CD4-positive, alpha-beta T cell treated with Interleukin-6 at 100 ng/mL for 8 hours (primary cell): ENCODE measurements around the gene PLCB3.
A peak's percentile ranks its signal among the peaks of the same experiment; 100 is the strongest.

Source experiments
- DNase-seq: peaks from one replicate; pipeline ENCODE4 v3.0.0-alpha.2; 2020; ENCODE audit warnings: mixed read lengths, low spot score

The PLCB3 gene

DNA sequence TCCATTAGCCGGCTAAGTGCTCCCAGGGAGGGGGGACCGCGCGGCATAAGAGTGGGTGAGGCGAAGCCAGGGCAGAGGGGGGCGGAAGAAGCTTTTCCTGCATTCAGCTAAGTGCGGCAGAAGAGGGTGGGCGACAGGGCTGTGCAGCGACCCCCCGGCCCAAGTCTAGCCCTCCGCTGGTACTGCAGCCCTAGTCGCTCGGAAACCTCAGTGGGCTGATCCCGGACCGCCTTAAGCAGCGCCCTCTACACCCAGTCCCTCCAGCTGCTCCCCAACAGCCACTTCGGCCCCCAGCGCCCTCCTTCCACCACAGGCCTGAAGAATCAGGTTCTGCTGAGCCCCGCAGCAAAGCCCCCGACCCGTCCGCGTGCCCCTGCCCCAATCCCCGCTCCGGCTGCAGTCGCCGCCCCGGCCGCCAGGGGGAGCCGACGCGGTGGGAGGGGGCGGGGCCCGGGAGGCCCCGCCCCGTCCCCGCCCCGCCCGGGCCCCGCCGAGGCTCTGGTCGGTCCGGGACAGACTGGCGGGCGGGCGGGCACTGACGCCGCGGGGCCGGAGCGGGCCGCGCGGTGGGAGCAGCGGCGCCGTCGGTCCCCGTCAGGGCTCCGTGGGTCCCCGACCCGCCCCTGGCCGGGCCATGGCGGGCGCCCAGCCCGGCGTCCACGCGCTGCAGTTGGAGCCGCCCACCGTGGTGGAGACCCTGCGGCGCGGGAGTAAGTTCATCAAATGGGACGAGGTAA is at the start of gene PLCB3:
TSS of gene PLCB3 (plus strand) at position 515 of the 737 bp plus-strand sequence. CDS start at position 635, 120 bp downstream.
- DNase-seq = peak; percentile 48

DNA sequence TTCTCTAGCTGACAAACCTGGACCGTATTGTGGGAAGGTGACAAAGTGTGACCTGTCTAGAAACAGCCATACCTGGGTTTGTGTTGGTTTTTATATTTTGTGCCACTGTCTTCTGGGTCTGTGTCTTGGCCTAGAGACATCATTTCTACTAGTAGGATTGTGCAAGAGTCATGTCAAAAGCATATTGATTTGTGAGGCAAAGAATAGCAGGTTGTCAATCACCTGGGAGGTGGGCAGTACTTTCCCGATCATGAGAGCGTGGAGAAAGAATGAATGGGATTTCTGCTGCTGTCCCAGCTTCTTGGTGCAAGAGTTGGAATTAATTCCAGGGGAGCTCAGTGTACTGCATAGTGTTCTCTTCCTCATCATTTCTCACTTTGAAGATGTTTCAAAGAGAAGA is 49.8 kb upstream of the PLCB3 start:
- DNase-seq = no peak

- DNase-seq = no peak
Observed at GRCh38 chr11:64202992-64203391, 48.3 kb upstream of the PLCB3 start.

- DNase-seq = no peak
Observed at GRCh38 chr11:64203421-64204079, 47.8 kb upstream of the PLCB3 start.

DNA sequence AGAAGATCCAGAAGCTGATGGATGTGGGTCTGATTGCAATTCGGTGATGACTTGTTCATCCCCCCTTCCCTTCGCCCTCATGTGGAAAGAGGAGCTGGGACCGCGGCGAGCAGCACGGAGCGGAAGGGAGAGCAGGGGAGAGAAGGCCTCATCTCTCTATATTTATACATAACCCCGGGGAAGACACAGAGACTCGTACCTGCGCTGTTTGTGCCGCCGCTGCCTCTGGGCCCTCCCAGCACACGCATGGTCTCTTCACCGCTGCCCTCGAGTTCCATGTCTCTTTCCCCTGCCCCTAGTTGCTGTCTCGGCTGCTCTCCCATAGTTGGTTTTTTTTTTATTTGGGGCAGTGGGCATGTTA is 47.3 kb upstream of the PLCB3 start:
- no peak for DNase-seq

DNA sequence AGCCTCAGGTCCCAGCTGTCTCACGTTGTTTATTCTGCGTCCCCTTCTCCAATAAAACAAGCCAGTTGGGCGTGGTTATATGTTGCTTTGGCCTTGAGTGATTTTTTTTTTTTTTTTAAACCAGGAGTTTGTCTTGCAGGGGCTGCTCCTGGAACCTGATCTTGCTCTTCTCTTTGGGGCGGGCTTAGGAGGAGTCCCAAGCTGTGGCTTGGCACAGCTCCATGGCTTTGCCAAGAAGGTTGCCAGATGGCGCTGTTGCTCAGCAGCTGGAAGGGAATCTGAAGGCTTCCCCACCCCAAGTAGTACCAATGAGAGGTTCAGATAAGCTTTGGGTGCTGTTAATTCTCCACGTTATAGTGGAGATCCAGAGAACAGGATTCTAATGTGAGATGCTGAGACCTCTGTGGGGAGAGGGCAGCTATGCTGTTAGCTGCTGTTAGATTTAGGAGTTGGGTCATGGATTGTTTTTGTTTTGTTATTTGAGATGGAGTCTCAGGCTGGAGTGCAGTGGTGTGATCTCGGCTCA is 46.8 kb upstream of the PLCB3 start:
- DNase-seq = peak; percentile 87

GRCh38 chr11:64206457-64207255 is 44.7 kb upstream of the PLCB3 start, which contains the start of gene FERMT3:
Gene FERMT3, plus strand, starts transcription at chr11:64206721. Its CDS starts 644 bp downstream, at chr11:64207365.
- peak; percentile 85 for DNase-seq

GRCh38 chr11:64207256-64208085 is 43.9 kb upstream of the PLCB3 start:
- DNase-seq = peak; percentile 78

- no peak for DNase-seq
Observed at GRCh38 chr11:64208086-64208795, 43.1 kb upstream of the PLCB3 start.

DNA sequence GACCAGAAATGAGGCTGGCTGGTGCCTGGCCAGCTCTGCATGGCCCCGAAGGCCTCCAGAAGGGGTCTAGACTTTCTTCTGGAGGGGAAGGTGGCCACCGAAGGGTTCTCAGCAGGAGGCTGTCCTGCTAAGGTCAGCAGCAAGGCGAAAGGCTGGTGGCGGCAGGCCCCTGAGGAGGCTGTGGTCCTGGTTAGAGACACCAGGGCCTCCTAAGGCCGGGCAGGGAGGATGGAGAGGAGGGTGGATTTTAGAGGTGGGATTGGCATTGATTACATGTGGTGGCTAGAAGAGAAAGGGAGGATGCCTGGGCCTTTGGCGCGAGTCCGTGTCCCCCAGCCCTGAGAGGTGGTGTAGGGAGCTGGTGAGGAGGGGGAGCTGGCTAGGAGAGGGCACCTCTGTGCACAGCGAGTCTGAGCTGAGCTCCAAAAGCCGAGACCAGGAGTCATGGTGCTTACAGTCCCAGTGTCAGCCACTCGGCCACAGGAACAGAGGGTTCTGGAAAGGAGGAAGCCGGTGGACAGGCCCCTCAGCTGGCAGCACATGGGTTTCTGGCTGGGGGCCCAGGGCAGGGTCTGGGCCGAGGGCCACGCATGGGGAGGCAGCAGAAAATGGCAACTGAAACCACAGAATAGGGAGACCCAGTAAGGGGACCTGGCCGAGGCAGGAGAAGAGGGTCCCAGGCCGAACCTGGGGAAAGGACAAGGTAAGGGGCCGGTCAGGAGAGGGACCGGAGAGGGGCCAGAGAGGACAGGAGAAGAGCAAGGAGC is 42.4 kb upstream of the PLCB3 start:
- DNase-seq = no peak

DNA sequence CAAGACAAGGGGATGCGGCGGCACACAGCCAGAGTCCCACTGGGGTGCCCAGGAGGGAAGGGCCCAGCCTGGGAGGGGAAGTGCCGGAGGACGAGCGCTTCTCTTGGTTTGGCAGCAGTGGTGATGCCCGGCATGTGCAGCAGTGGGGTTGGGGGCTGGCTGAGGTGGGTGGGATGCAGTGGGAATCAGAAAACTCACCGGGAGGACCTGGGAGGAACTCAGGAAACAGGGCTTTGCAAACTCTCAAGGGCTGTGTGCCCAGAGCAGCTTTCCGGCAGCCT is 41.8 kb upstream of the PLCB3 start:
- no peak for DNase-seq

- no peak for DNase-seq
Observed at GRCh38 chr11:64210301-64211020, 40.9 kb upstream of the PLCB3 start.

- no peak for DNase-seq
Observed at GRCh38 chr11:64211181-64211872, 40.0 kb upstream of the PLCB3 start.

DNA sequence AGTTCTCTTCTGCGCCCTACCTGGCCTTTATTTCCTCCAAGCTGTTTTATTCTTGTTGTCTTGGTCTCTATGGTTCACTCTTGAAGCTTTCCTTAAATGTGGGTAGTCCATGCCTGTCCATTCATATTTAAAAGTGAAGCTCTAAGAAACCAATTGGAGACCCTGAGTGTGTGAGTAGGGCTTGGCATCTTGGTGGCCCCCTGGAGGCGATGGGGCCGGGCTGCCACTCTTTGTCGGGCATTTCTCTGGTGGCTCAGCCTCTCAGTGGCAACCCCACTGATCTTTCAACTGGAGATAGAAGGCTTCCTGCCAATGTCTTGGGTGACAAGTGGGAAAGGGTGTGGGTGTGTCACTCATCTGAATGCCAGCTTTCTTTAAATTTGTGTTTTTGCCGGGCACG is 34.5 kb upstream of the PLCB3 start:
- no peak for DNase-seq

DNA sequence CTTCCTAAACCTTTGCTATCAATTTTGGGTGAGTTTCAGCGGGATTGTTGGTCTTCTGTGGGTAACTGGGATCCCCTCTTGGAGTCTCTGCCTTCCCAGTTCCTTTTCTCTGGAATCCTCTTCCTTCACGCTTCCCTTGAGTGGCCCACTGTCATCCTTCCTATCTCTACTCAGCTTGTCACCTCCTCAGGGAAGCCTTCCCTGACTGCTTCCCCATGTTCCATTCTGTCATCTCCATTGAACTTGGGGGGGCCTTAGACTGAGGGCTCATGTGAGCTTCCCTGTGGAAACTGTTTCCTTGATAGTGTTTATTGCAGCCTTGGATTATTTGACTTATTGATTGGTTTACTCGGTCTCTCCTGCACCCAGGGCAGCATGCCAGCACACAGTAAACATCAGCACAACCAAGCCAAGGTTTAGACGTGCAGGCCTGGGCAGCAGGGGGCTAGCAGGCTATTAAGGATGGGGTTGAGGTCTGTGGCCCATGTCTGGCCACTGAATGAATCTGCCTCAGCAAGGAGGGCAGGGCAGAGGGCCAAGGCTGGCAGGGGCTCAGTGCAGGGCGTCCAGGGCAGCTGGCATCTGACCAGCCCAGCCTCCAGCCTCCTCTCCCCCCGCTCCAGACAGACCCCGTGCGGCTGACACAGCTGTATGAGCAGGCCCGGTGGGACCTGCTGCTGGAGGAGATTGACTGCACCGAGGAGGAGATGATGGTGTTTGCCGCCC is 32.5 kb upstream of the PLCB3 start:
- no peak for DNase-seq

DNA sequence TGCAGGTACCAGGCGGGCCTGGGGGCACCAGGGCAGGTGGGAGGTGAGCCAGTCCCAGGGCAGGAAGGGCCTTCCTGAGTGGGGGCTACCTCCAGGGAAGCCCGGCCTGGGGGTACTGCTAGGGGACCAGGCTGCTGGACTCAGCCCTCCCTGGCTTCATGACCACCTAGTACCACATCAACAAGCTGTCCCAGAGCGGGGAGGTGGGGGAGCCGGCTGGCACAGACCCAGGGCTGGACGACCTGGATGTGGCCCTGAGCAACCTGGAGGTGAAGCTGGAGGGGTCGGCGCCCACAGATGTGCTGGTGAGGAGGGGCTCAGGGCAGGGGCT is 32.0 kb upstream of the PLCB3 start:
- DNase-seq = no peak

GRCh38 chr11:64219755-64220154 is 31.6 kb upstream of the PLCB3 start:
- DNase-seq = no peak

DNA sequence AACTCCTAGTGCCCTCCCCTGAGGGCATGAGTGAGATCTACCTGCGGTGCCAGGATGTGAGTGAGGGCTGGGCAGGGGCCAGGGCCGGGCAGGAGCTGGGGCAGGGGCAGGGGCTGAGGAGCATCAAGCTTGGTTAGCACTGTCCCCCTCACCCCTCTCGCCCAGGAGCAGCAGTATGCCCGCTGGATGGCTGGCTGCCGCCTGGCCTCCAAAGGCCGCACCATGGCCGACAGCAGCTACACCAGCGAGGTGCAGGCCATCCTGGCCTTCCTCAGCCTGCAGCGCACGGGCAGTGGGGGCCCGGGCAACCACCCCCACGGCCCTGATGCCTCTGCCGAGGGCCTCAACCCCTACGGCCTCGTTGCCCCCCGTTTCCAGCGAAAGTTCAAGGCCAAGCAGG is 31.1 kb upstream of the PLCB3 start:
- no peak for DNase-seq

DNA sequence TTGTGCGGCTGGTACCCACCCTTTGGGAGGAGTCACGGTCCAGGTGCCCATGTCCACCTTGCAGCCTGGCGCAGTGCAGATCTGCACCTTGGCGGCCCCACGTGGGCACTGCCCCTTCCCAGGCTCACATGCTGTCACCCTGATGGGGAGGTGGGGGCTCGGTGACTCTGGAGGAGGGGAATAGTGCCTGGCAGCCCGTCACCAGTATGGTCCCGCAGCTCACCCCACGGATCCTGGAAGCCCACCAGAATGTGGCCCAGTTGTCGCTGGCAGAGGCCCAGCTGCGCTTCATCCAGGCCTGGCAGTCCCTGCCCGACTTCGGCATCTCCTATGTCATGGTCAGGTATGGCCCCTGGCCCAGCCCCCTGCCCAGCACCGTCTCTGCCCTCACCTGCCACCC is 30.5 kb upstream of the PLCB3 start:
- DNase-seq = no peak
